OCI-LY3 (cell line): ENCODE results near the gene DDX31.

Experiments used
- H2AFZ ChIP-seq: fragments of 200-600, 300-600 bp; shearing (Covaris generic); 2 replicates; pipeline ENCODE4 v1.6.0; 2014; ENCODE audit warnings: antibody characterized with exemption, low read depth, low read length
- H3K27ac ChIP-seq: fragments of 200-600, 300-600 bp; sonication (generic); 2 replicates; pipeline ENCODE4 v1.5.1; 2014; ENCODE audit warnings: mild to moderate bottlenecking, low read length, moderate library complexity, mixed read lengths
- H3K27me3 ChIP-seq: fragments of 200-600, 300-600 bp; sonication (generic); 2 replicates; pipeline ENCODE4 v1.6.1; 2014; ENCODE audit warnings: low read depth, low read length, mixed read lengths
- H3K36me3 ChIP-seq: fragments of 200-600, 300-600 bp; sonication (generic); replicated peaks from 2 replicates; pipeline ENCODE3; 2014; ENCODE audit warnings: low read depth, low read length, mixed read lengths
- H3K4me1 ChIP-seq: fragments of 300-600, 200-600 bp; sonication (generic); 2 replicates; pipeline ENCODE4 v1.6.1; 2014; ENCODE audit warnings: low read length, mixed read lengths
- H3K4me2 ChIP-seq: fragments of 200-600, 300-600 bp; sonication (generic); 2 replicates; pipeline ENCODE4 v1.6.1; 2014; ENCODE audit warnings: low read length, mixed read lengths
- H3K4me3 ChIP-seq: fragments of 300-600, 200-600 bp; sonication (generic); 2 replicates; pipeline ENCODE4 v1.5.1; 2014; ENCODE audit warnings: antibody characterized with exemption, mild to moderate bottlenecking, low read length, moderate library complexity
- H3K79me2 ChIP-seq: fragments of 300-600, 200-600 bp; shearing (Covaris generic); 2 replicates; pipeline ENCODE4 v1.6.1; 2014; ENCODE audit warnings: mild to moderate bottlenecking, low read length, mixed read lengths
- H3K9ac ChIP-seq: fragments of 300-600, 200-600 bp; shearing (Covaris generic); 2 replicates; pipeline ENCODE4 v1.6.0; 2014; ENCODE audit warnings: mild to moderate bottlenecking, low read length, moderate library complexity
- H3K9me3 ChIP-seq: fragments of 200-600, 300-600 bp; shearing (Covaris generic); 2 replicates; pipeline ENCODE4 v1.6.1; 2014; ENCODE audit warnings: low read length, mixed read lengths; ENCODE audit not compliant: insufficient read depth
- H4K20me1 ChIP-seq: fragments of 200-600, 300-600 bp; sonication (generic); 2 replicates; pipeline ENCODE4 v1.6.1; 2016; ENCODE audit warnings: low read length, mixed read lengths; ENCODE audit not compliant: insufficient read depth
- EZH2phosphoT487 ChIP-seq: fragments of 200-600 bp; shearing (Covaris generic); IDR thresholded peaks from 2 replicates; pipeline ENCODE4 v1.6.1; 2018; ENCODE audit warnings: antibody characterized with exemption, mixed run types, low read depth
- TF ChIP-seq, protein P1 (sequence below): fragments of 200-600, 300-600 bp; sonication (generic); IDR thresholded peaks from 2 replicates; pipeline ENCODE4 v1.5.1; 2014; ENCODE audit warnings: antibody characterized with exemption, low read length, low read depth

Gene DDX31

DNA sequence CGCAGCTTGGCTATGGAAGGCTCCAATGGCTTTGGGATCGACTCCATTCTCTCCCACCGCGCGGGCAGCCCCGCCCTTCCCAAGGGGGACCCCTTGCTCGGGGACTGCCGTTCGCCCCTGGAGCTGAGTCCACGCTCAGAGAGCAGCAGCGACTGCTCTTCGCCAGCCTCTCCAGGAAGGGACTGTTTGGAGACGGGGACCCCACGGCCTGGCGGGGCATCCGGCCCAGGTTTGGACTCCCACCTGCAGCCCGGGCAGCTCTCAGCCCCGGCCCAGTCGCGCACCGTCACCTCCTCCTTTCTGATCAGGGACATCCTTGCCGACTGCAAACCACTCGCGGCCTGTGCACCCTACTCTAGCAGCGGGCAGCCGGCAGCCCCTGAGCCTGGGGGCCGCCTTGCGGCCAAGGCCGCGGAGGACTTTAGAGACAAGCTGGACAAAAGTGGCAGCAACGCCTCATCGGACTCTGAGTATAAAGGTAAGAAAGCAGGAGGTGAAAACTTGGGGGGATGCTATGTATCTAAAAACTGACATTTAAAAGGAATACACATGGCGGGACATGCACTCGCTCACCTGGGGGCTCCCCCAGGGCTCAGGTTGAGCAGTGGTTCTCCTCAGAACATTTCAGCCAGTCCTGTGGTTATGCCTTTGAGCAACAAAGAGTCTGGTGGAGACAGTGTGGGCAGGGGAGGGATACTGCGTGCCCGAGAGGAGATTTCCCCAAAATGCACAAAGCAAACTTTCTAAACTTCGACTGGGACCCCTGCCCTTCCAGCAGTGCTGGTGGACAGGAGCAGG lies 86.8 kb downstream of the DDX31 start:
- H2AFZ ChIP-seq: no peak overlapping the region
- H3K36me3 ChIP-seq: no peaks in the 10 kb centered on the region
- H3K27me3 ChIP-seq: no peaks in the 10 kb centered on the region
- no peaks in the 10 kb centered on the region for H3K79me2 ChIP-seq
- no peak overlapping the region for H3K27ac ChIP-seq
- TF ChIP-seq, protein P1, sequence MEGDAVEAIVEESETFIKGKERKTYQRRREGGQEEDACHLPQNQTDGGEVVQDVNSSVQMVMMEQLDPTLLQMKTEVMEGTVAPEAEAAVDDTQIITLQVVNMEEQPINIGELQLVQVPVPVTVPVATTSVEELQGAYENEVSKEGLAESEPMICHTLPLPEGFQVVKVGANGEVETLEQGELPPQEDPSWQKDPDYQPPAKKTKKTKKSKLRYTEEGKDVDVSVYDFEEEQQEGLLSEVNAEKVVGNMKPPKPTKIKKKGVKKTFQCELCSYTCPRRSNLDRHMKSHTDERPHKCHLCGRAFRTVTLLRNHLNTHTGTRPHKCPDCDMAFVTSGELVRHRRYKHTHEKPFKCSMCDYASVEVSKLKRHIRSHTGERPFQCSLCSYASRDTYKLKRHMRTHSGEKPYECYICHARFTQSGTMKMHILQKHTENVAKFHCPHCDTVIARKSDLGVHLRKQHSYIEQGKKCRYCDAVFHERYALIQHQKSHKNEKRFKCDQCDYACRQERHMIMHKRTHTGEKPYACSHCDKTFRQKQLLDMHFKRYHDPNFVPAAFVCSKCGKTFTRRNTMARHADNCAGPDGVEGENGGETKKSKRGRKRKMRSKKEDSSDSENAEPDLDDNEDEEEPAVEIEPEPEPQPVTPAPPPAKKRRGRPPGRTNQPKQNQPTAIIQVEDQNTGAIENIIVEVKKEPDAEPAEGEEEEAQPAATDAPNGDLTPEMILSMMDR: no peak
- TF ChIP-seq EZH2phosphoT487: no peak
- no peak overlapping the region for H3K9ac ChIP-seq
- no peak overlapping the region for H3K4me3 ChIP-seq
- no peaks in the 10 kb centered on the region for H3K9me3 ChIP-seq
- H4K20me1 ChIP-seq: no peaks in the 10 kb centered on the region
- H3K4me1 ChIP-seq: peaks cover 9% of the 10 kb centered on the region
- H3K4me2 ChIP-seq: no peak overlapping the region

DNA sequence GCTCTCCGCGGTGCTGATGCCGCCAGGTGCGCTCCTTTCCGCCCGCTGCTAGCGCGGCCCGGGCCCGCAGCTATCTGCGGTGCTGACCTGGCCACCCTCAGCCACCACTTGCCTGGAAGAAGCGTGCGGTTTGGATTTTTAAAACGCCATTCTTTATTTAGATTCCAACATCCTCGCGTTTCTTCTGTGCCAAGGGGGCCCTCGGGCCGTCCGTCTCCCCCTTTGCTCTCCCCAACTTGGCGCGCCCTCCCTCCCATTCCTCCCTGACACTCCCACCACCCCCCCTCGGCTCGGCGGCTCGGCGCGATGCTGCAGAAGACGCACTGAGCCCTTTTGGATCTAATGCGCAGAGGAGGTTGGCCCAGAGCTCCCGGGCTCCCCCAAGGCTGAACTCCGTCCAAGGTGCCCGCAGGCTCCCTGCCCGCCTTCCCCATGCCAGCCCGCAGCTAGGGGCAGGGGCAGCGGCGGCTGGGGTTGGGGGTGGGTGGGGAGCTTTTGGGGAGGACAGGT lies 87.5 kb downstream of the DDX31 start, which contains the start of gene BARHL1:
Gene BARHL1, plus strand, starts transcription at position 331 of the 510 bp plus-strand sequence. CDS start 192 bp downstream, outside the sequence.
- H3K79me2 ChIP-seq: no peaks in the 10 kb centered on the region
- H3K4me1 ChIP-seq: peaks cover 9% of the 10 kb centered on the region
- no peak within 1 kb of the TSS for H3K9ac ChIP-seq
- H2AFZ ChIP-seq: no peak within 1 kb of the TSS
- no peaks in the 10 kb centered on the region for H3K9me3 ChIP-seq
- no peaks in the 10 kb centered on the region for H3K27me3 ChIP-seq
- no peaks in the 10 kb centered on the region for H3K36me3 ChIP-seq
- no peak within 1 kb of the TSS for H3K4me2 ChIP-seq
- no peaks in the 10 kb centered on the region for H4K20me1 ChIP-seq
- no peak within 1 kb of the TSS for H3K4me3 ChIP-seq
- TF ChIP-seq, protein P1: no peak
- no peak for TF ChIP-seq EZH2phosphoT487
- H3K27ac ChIP-seq: no peak within 1 kb of the TSS

DNA sequence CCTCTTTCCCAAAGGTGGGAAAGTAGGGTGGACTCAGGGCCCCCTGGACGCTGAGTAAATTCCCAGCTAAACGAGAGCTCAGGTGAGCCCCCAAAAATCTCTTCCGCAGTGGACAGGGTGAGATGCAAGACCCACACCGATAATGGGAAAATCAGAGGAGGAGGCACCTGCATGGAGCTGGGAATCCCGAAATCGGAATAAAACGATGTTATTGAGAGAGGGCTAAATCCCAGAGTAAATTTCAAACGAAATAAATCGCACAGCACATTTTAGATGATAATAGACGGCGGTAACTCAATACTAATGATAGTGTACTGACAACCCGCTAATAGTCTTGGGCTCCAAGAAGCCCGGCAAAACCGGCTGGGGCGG lies 90.4 kb downstream of the DDX31 start:
- Histone ChIP-seq H3K9ac (no peak overlapping the region), H4K20me1 (no peaks in the 10 kb centered on the region), H3K9me3 (no peaks in the 10 kb centered on the region), H3K27ac (no peak overlapping the region), H3K27me3 (no peaks in the 10 kb centered on the region), H3K4me3 (no peak overlapping the region), H3K4me2 (no peak overlapping the region), H3K79me2 (no peaks in the 10 kb centered on the region), H3K4me1 (no peaks in the 10 kb centered on the region), H2AFZ (no peak overlapping the region), H3K36me3 (no peaks in the 10 kb centered on the region)
- no peak for TF ChIP-seq EZH2phosphoT487
- TF ChIP-seq, protein P1: no peak

DNA sequence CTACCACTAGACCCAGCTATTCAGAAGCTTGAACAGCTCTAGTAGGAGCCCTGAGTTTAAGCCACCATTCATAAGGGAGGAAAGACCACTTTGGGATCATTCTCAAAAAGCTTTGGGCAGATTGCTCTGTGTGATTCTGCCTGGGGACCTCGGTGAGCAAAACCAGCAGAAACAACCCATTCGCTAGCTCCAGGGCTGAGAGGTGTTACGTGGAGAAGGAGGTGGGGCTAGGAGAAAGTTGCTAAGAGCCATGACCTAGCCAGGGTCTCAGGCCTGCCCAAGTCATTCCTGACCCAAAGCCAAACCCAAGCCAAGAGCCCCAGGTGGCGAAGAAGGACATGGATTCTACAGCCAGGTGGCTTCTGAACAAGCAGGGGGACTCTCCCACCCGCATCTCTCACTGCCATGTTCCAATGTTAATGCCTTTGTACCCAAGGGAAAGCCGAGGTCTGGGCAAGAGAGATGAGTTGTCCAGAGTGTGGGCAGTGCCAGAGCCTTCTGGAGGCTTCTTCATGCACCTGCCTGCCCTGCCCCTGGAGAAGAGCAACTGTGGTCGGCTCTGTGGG lies 91.3 kb downstream of the DDX31 start:
- no peak overlapping the region for H2AFZ ChIP-seq
- H4K20me1 ChIP-seq: no peaks in the 10 kb centered on the region
- H3K9ac ChIP-seq: no peak overlapping the region
- no peaks in the 10 kb centered on the region for H3K79me2 ChIP-seq
- no peaks in the 10 kb centered on the region for H3K27me3 ChIP-seq
- no peak overlapping the region for H3K4me2 ChIP-seq
- H3K36me3 ChIP-seq: no peaks in the 10 kb centered on the region
- no peaks in the 10 kb centered on the region for H3K9me3 ChIP-seq
- TF ChIP-seq, protein P1: no peak
- TF ChIP-seq EZH2phosphoT487: no peak
- no peaks in the 10 kb centered on the region for H3K4me1 ChIP-seq
- no peak overlapping the region for H3K27ac ChIP-seq
- H3K4me3 ChIP-seq: no peak overlapping the region
